Adrenal gland (tissue), 12 donors: ENCODE data around the gene NLGN2. TPM values are rescaled to one million over a fixed set of nuclear protein-coding genes. Genes with fewer than 3 reads are reported as not detected.

Source experiments
- DNase-seq, 7 donors: peaks; one replicate each; pipeline ENCODE4 v3.0.0-alpha.2; 2019 to 2020
- H3K27ac ChIP-seq, 5 donors: fragments of 200-600 bp; sonication (generic) in 4 of 5; 1 replicate in 3 of 5; 2 replicates in 2 of 5; pipeline versions ENCODE4 v1.5.1 to v1.8.0; 2016 to 2020; ENCODE audit warnings: mild to moderate bottlenecking in 1 of 5
- H3K27me3 ChIP-seq: fragments of 200-600 bp; 2 replicates; pipeline ENCODE4 v1.8.0; 2021
- H3K36me3 ChIP-seq, 2 donors: fragments of 200-600 bp; replicated peaks in 1 of 2; 1 replicate in 1 of 2; 2 replicates in 1 of 2; pipeline versions ENCODE4 v1.5.1 to v1.8.0; 2018 to 2022
- H3K4me1 ChIP-seq, 2 donors: fragments of 200-600 bp; replicated peaks in 1 of 2; 1 replicate in 1 of 2; 2 replicates in 1 of 2; pipeline versions ENCODE4 v1.5.1 to v1.8.0; 2018 to 2021
- H3K4me3 ChIP-seq, 4 donors: fragments of 200-600 bp; sonication (generic) in 3 of 4; one replicate each; pipeline ENCODE4 v1.5.1; 2016 to 2018
- H3K9me3 ChIP-seq, 3 donors: fragments of 200-600 bp; sonication (generic) in 1 of 3; replicated peaks in 1 of 3; 1 replicate in 2 of 3; 2 replicates in 1 of 3; pipeline versions ENCODE4 v1.5.1 to v1.8.0; 2016 to 2021
- CTCF ChIP-seq, 6 experiments: fragments of 450-650 bp in 4 of 6; fragments of 200-600 bp in 2 of 6; sonication (generic) in 1 of 6; IDR thresholded peaks; 1 replicate in 5 of 6; 2 replicates in 1 of 6; pipeline versions ENCODE4 v1.5.1 to v1.8.0; 2016 to 2021; ENCODE audit warnings: antibody characterized with exemption in 6 of 6, mild to moderate bottlenecking in 2 of 6, moderate library complexity in 1 of 6
- POLR2A ChIP-seq, 2 donors: fragments of 450-650 bp; IDR thresholded peaks; one replicate each; pipeline ENCODE4 v1.6.1; 2017; ENCODE audit warnings: antibody characterized with exemption in 2 of 2, mild to moderate bottlenecking in 2 of 2, moderate library complexity in 1 of 2
- WGBS, 4 donors: extraction: QIAGEN DNeasy Blood & Tissue Kit in 2 of 4; methylation state at CpG; one replicate each; pipeline versions ENCODE4 v1.1.5 to v1.1.7; 2013 to 2017; 5-methylcytosine and 5-hydroxymethylcytosine counted together
- intact Hi-C, 2 donors: fragments of 100-400 bp; cut with DNase I; formaldehyde crosslinking; loops; one replicate each; pipeline versions ENCODE4 v1.14.1 to v1.15.0; 2022 to 2023
- polyA plus RNA-seq, 3 donors: library from polyadenylated mRNA; stranded (reverse); fragments of 200-250 nt in 2 of 3; fragments of 350-450 nt in 1 of 3; fragmentation: Illumina TruSeq in 1 of 3; extraction: RNeasy Lipid Tissue Mini Kit (QIAGEN cat#74804) in 1 of 3; gene quantifications; one replicate each; pipeline ENCODE4 v1.2.3, GENCODE V29; 2013 to 2014
- total RNA-seq, 9 donors: library from RNA; depleted of rRNA in 4 of 9; stranded (reverse); fragments of >200 nt in 4 of 9; fragments of 120-200 nt in 1 of 9; fragmentation: NEBNext Ultra II Directional in 1 of 9; extraction: Animal tissue kit (Norgen Biotek cat#: 25700) in 1 of 9; gene quantifications; one replicate each; pipeline versions ENCODE4 v1.1.0 to v1.2.4, GENCODE V29; 2013 to 2023
- donor health status: healthy with polysubstance abuse.
- donor health status: Bipolar disorder and iron deficiency.
- donor health status: DM: yes; HTN: yes; CAD: no.
- donor health status: DM: no; HTN: no; CAD: no.
- donor health status: DM: no; HTN: no; CAD: no.
- donor health status: DM: yes; HTN: yes; CAD: no.

The NLGN2 gene
- total and polyA plus RNA-seq, 12 donors, result 2.8 to 44.6 (median 16.6) TPM

DNA sequence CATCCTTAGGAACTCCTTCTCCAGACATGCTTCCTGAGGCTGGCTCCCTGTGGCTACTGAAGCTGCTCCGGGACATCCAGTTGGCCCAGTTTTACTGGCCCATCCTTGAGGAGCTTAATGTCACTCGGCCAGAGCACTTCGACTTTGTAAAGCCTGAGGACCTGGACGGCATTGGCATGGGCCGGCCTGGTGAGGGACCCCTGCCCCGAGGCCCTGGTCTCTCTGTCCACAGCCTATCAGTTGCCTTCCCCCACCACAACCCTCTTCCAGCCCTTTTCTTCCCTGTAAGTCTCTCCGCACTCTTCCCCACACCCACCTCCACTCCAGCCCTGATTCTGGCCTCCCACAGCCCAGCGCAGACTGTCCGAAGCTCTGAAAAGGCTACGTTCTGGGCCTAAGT, 24.7 kb upstream of the NLGN2 start:
- Histone ChIP-seq H3K27ac (no peak overlapping the region), H3K9me3 (no peaks in the 10 kb centered on the region), H3K27me3 (peaks cover 6% of the 10 kb centered on the region), H3K36me3 (no peaks in the 10 kb centered on the region), H3K4me1 (peaks cover 6 to 26% of the 10 kb centered on the region in 2 donors), H3K4me3 (no peak overlapping the region)
- TF ChIP-seq CTCF (IDR thresholded peaks at IDR 0.05) (no peak), POLR2A (IDR thresholded peaks at IDR 0.05) (no peak)
- WGBS, 4 donors, result 85 to 92% (median 89%) methylated on average over 10 of the region's 10 CpGs
- intact Hi-C loops, result no loop called here
- DNase-seq, result no peak

DNA sequence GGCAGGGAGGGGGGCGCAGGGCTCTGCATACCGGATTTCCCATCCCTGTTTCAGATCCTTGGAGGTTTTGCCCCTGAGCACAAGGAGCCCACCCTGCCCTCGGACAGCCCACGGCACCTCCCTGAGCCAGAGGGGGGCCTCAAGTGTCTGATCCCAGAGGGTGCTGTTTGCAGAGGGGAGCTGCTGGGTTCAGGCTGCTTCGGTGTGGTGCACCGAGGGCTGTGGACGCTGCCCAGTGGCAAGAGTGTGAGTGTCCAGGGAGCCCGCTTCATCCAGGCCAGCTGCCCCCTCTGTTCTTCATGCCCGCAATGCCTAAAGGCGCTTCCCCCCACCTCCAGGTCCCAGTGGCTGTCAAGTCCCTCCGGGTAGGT, 24.3 kb upstream of the NLGN2 start:
- Histone ChIP-seq H3K4me1 (peaks cover 6 to 26% of the 10 kb centered on the region in 2 donors), H3K36me3 (no peaks in the 10 kb centered on the region), H3K27ac (no peak overlapping the region), H3K4me3 (peak overlapping the region in 2 of 4 donors; percentile 19 to 49), H3K27me3 (peaks cover 6% of the 10 kb centered on the region), H3K9me3 (no peaks in the 10 kb centered on the region)
- WGBS, 4 donors, result 53 to 83% (median 77%) methylated on average over 2 to 11 of the region's 11 CpGs; no CpG with 5 or more reads in 1 of the 4 donors
- TF ChIP-seq POLR2A (IDR thresholded peaks at IDR 0.05) (no peak), CTCF (IDR thresholded peaks at IDR 0.05) (no peak)
- intact Hi-C loops, result no loop called here
- DNase-seq, result no peak

GRCh38 chr17:7383742-7384488, 23.7 kb upstream of the NLGN2 start:
- Histone ChIP-seq H3K36me3 (no peaks in the 10 kb centered on the region), H3K4me3 (peak overlapping the region in 2 of 4 donors; percentile 19 to 49), H3K9me3 (no peaks in the 10 kb centered on the region), H3K4me1 (peaks cover 6 to 26% of the 10 kb centered on the region in 2 donors), H3K27ac (peak overlapping the region in 2 of 5 donors; percentile 3 to 5), H3K27me3 (peaks cover 6% of the 10 kb centered on the region)
- peak in 2 of 7 donors; percentile 31 to 34 for DNase-seq
- TF ChIP-seq POLR2A (IDR thresholded peaks at IDR 0.05), result no peak
- no peak for TF ChIP-seq CTCF (IDR thresholded peaks at IDR 0.05)
- 0 to 71% (median 6%) methylated on average over 4 to 65 of the region's 65 CpGs for WGBS, 4 donors
- intact Hi-C loops, result no loop called here

GRCh38 chr17:7384489-7385081, 23.1 kb upstream of the NLGN2 start:
- 53 to 89% (median 65%) methylated on average over 6 to 23 of the region's 23 CpGs for WGBS, 4 donors
- intact Hi-C loops, result no loop called here
- Histone ChIP-seq H3K9me3 (no peaks in the 10 kb centered on the region), H3K27me3 (peaks cover 6% of the 10 kb centered on the region), H3K36me3 (no peaks in the 10 kb centered on the region), H3K4me1 (peaks cover 6 to 26% of the 10 kb centered on the region in 2 donors), H3K4me3 (peak overlapping the region in 1 of 4 donors; percentile 49), H3K27ac (peak overlapping the region in 2 of 5 donors; percentile 3 to 5)
- no peak for TF ChIP-seq CTCF (IDR thresholded peaks at IDR 0.05)
- no peak for TF ChIP-seq POLR2A (IDR thresholded peaks at IDR 0.05)
- no peak for DNase-seq
